K562 (cell line): Measurements from ENCODE around the gene CCR7. TPM values are rescaled to one million over a fixed set of nuclear protein-coding genes. Genes with fewer than 3 reads are reported as not detected.

Experiments
- ARID4B ChIP-seq: sonication (generic); formaldehyde crosslinking; IDR thresholded peaks from 2 replicates; pipeline ENCODE4 v1.8.0; 2022; ENCODE audit warnings: mild to moderate bottlenecking, missing genetic modification reagents
- EZH2 ChIP-seq: IDR thresholded peaks from 2 replicates; pipeline ENCODE4 v1.6.1; 2012; ENCODE audit warnings: low read depth, mild to moderate bottlenecking, inconsistent platforms, low read length, borderline replicate concordance
- HIVEP1 ChIP-seq: fragments of 250-450 bp; sonication (Bioruptor Pico); IDR thresholded peaks from 2 replicates; pipeline ENCODE4 v1.4.0; 2020; ENCODE audit warnings: mild to moderate bottlenecking
- ILK ChIP-seq: fragments of 450-650 bp; IDR thresholded peaks from 2 replicates; pipeline ENCODE4 v1.6.1; 2016; ENCODE audit warnings: missing genetic modification characterization, low read depth, mild to moderate bottlenecking, missing compliant biosample characterization, moderate library complexity, borderline replicate concordance
- NUFIP1 ChIP-seq: fragments of 450-650 bp; IDR thresholded peaks from 2 replicates; pipeline ENCODE4 v1.6.1; 2018; ENCODE audit not compliant: partially characterized antibody
- POLR2A ChIP-seq: fragments of 450-650 bp; conservative IDR thresholded peaks from 2 replicates; pipeline ENCODE4 v1.6.1; 2016
- POLR3G ChIP-seq: IDR thresholded peaks from 2 replicates; pipeline ENCODE4 v1.6.1; 2011; ENCODE audit not compliant: insufficient read length, insufficient replicate concordance; ENCODE audit errors: extremely low read depth
- RFX5 ChIP-seq: IDR thresholded peaks from 2 replicates; pipeline ENCODE4 v1.6.1; 2011; ENCODE audit warnings: low read depth, mild to moderate bottlenecking, improper control_type of control experiment, low read length
- THRB ChIP-seq: fragments of 450-650 bp; formaldehyde crosslinking; conservative IDR thresholded peaks from 2 replicates; pipeline ENCODE4 v1.4.0; 2022; ENCODE audit warnings: mild to moderate bottlenecking, missing genetic modification characterization
- TSC22D4 ChIP-seq: fragments of 450-650 bp; IDR thresholded peaks from 2 replicates; pipeline ENCODE4 v1.6.1; 2016; ENCODE audit warnings: missing genetic modification characterization, missing biosample characterization, control low read depth
- YY1 ChIP-seq, 3 experiments: IDR thresholded peaks; 2 replicates each; pipeline ENCODE4 v1.6.1; 2011; ENCODE audit warnings: low read length in 2 of 3, mild to moderate bottlenecking in 2 of 3, moderate library complexity in 2 of 3, borderline replicate concordance in 1 of 3, control low read depth in 1 of 3, low read depth in 1 of 3; ENCODE audit not compliant: insufficient read depth in 3 of 3, insufficient replicate concordance in 2 of 3, control insufficient read depth in 1 of 3, insufficient read length in 1 of 3; ENCODE audit errors: extremely low read depth in 1 of 3
- ZBTB5 ChIP-seq: fragments of 450-650 bp; IDR thresholded peaks from 2 replicates; pipeline ENCODE4 v1.6.1; 2017; ENCODE audit warnings: antibody characterized with exemption
- ZFP36 ChIP-seq: fragments of 150-350 bp; IDR thresholded peaks from 2 replicates; pipeline ENCODE4 v1.6.1; 2018; ENCODE audit warnings: low read length, low read depth; ENCODE audit not compliant: partially characterized antibody
- ZNF398 ChIP-seq: fragments of 250-450 bp; sonication (Bioruptor Pico); IDR thresholded peaks from 2 replicates; pipeline ENCODE4 v1.8.0; 2021; ENCODE audit warnings: moderate library complexity, mild to moderate bottlenecking, inconsistent platforms
- ZNF696 ChIP-seq: fragments of 250-450 bp; sonication (Bioruptor Pico); conservative IDR thresholded peaks from 2 replicates; pipeline ENCODE4 v1.4.0; 2020; ENCODE audit warnings: mild to moderate bottlenecking, moderate library complexity
- polyA plus RNA-seq, 8 experiments: library from polyadenylated mRNA; depleted of rRNA in 4 of 8; stranded (reverse) in 5 of 8; unstranded in 3 of 8; fragments of >200 nt; fragmentation: Nextera tagmentation in 2 of 8; fragmentation: Illumina TruSeq in 1 of 8; extraction: Ambion mirVana in 2 of 8; extraction: Trizol in 1 of 8; gene quantifications; 2 replicates each; pipeline versions ENCODE4 v1.2.1 to v1.2.3, GENCODE V29; 2011 to 2014; ENCODE audit warnings: inconsistent platforms in 1 of 8, missing spikeins in 1 of 8
- total RNA-seq, 7 experiments: library from RNA; depleted of rRNA in 6 of 7; stranded (reverse); fragments of >200 nt in 6 of 7; fragmentation: Illumina TruSeq in 2 of 7; extraction: Trizol in 2 of 7; gene quantifications; 2 replicates each; pipeline versions ENCODE4 v1.2.1 to v1.2.3, GENCODE V29; 2011 to 2021; ENCODE audit warnings: low replicate concordance in 1 of 7
- TF ChIP-seq, protein P1 (sequence below): sonication (generic); formaldehyde crosslinking; IDR thresholded peaks from 2 replicates; pipeline ENCODE4 v1.4.0; 2020; ENCODE audit warnings: mild to moderate bottlenecking, missing genetic modification reagents

CCR7 gene
- total and polyA plus RNA-seq, 9 of the 15 experiments (the other 6 are each of a cell fraction or from before 2014, with no cell fraction given), result 0.14 to 1.4 (median 0.56) TPM

DNA sequence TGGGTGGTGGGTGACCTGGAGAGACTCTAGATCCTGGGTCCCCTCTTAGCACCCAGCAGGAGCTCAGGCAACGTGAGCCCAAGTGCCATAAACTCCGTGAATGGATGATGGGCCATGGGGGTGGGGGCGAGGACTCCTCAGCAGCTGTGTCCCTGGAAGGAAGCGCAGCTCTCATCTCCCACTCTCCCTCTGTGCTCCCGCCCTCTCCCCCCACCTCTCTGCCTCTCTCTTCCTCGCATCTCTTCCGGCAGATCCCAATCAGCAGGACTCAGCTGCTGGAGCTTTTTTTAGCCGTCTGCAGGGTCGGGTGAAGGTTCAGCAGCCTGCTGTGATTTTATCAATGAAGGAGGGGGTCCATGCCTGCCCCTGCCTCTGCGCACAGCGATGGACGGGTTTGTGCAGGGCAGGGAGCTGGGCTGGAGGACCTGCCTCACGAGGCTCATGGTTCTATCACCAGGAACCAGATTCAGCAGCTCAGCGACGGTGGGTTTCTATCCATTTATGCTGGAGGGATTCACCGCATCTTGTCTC, 8.3 kb downstream of the CCR7 start (continued):
- TF ChIP-seq THRB (CRISPR knock-in tag) (no peak), EZH2 (no peak), ZBTB5 (no peak), ZFP36 (no peak), ZNF696 (CRISPR knock-in tag) (no peak), ZNF398 (CRISPR knock-in tag) (no peak), POLR3G (no peak), YY1 (IDR thresholded peaks at IDR 0.05; ENCODE audit: borderline replicate concordance in 1 of 3, control insufficient read depth in 1 of 3, extremely low read depth in 1 of 3, insufficient read depth in 3 of 3, insufficient read length in 1 of 3, insufficient replicate concordance in 2 of 3, low read depth in 1 of 3, low read length in 2 of 3) (no peak), ILK (tag) (no peak), NUFIP1 (no peak), POLR2A (no peak), TSC22D4 (tag) (no peak), RFX5 (no peak), HIVEP1 (no peak), ARID4B (CRISPR knock-in tag) (no peak)
- TF ChIP-seq, protein P1, sequence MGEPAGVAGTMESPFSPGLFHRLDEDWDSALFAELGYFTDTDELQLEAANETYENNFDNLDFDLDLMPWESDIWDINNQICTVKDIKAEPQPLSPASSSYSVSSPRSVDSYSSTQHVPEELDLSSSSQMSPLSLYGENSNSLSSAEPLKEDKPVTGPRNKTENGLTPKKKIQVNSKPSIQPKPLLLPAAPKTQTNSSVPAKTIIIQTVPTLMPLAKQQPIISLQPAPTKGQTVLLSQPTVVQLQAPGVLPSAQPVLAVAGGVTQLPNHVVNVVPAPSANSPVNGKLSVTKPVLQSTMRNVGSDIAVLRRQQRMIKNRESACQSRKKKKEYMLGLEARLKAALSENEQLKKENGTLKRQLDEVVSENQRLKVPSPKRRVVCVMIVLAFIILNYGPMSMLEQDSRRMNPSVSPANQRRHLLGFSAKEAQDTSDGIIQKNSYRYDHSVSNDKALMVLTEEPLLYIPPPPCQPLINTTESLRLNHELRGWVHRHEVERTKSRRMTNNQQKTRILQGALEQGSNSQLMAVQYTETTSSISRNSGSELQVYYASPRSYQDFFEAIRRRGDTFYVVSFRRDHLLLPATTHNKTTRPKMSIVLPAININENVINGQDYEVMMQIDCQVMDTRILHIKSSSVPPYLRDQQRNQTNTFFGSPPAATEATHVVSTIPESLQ, result no peak
